Ramos (cell line): ENCODE data around the gene CCDC97.

Experiments
- in situ Hi-C: fragments of 300-500 bp; cut with MboI; formaldehyde crosslinking; loops from one replicate; pipeline ENCODE4 v1.14.3; 2022; ENCODE audit warnings: low sequenced_read_pairs; ENCODE audit not compliant: unreplicated experiment

The CCDC97 gene

GRCh38 chr19:41297628-41298347 lies 12.2 kb upstream of the CCDC97 start:
- in situ Hi-C loops: no loop called here

- in situ Hi-C loops: no loop called here
Observed at GRCh38 chr19:41298348-41298964, 11.5 kb upstream of the CCDC97 start.

- in situ Hi-C loops: no loop called here
Observed at GRCh38 chr19:41299046-41299754, 10.8 kb upstream of the CCDC97 start.

GRCh38 chr19:41299755-41300089 lies 10.2 kb upstream of the CCDC97 start:
- in situ Hi-C loops: no loop called here

- in situ Hi-C loops: no loop called here
Observed at GRCh38 chr19:41300555-41300954, 9.4 kb upstream of the CCDC97 start.

GRCh38 chr19:41302624-41303351 lies 7.2 kb upstream of the CCDC97 start:
- in situ Hi-C loops: no loop called here

GRCh38 chr19:41303954-41304353 lies 6.0 kb upstream of the CCDC97 start:
- in situ Hi-C loops: no loop called here

GRCh38 chr19:41304706-41305483 lies 5.1 kb upstream of the CCDC97 start:
- in situ Hi-C loops: no loop called here

- in situ Hi-C loops: no loop called here
Observed at GRCh38 chr19:41305927-41306793, 3.8 kb upstream of the CCDC97 start.

- in situ Hi-C loops: no loop called here
Observed at GRCh38 chr19:41307090-41307875, 2.7 kb upstream of the CCDC97 start.

- in situ Hi-C loops: no loop called here
Observed at GRCh38 chr19:41307954-41308449, 2.0 kb upstream of the CCDC97 start.

GRCh38 chr19:41308450-41309179 lies 1.4 kb upstream of the CCDC97 start:
- in situ Hi-C loops: no loop called here

GRCh38 chr19:41309180-41310032 lies 566 bp upstream of the CCDC97 start:
- in situ Hi-C loops: no loop called here

GRCh38 chr19:41311072-41311471 lies 1.1 kb downstream of the CCDC97 start:
- in situ Hi-C loops: no loop called here

- in situ Hi-C loops: no loop called here
Observed at GRCh38 chr19:41311613-41312012, 1.6 kb downstream of the CCDC97 start.

GRCh38 chr19:41316306-41316920 lies 6.4 kb downstream of the CCDC97 start:
- in situ Hi-C loops: no loop called here
